ENCODE results near the gene APMAP.

Gene APMAP

DNA sequence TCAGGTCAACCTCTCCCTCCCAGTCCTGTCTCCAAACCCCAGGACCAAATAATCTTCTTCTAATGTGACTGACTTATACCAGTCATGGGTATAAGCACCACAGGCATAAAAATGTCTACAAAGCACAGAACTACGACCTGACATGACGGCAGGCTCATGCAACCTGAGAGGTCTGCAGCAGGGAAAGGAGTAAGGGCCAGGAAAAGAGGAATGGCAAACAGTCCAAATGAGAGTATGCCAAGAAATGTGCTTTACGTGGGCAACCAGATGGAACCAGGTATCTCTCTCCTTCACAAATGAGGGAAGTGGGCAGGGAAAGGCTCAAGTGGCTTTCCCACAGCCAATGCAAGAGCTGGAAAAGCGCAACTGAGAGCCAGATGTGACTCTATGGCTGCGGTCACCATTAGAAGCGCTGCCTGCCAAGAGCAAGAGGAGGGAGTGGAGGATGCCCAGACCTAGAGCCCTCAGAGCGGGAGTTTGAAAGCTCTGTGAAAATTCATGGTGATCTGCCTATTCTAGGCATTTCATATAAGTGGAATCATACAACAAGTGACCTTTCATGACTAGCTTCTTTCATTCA lies 6.0 kb downstream of the APMAP start:
- ATAC-seq: no peak

- no peak for ATAC-seq
Measured at GRCh38 chr20:24985802-24986201, 6.7 kb downstream of the APMAP start.

DNA sequence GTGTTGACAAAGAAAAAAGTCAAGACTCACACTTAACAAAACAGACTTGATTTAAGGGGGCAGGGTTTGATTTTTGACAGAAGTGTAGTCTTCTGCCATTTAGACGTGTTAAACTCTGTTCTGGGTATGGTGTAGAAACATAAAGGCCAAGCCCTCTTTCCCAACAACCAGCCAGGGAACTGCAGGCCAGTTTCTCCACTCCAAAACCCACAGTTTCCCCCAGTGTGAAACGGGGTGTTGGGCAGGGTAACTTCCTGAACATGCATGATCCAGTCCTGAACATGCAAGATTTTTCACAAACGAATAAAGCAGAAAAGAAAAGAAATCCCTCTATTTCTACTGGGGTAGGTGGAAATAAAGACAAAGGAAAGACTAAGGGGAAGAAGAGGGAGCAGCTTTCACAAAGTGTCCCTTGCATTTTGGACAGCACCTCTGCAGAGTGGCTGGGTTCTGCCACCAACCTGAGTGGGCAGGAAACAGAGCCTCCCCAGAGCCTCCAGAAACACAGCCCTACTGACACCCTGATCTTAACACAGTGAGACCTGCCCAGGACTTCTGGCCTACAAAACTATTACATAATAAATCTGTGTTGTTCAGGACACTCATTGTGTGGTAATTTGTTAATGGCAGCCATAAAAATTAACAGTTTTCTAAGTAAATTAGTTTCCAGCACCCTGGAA lies 7.5 kb downstream of the APMAP start:
- ATAC-seq: no peak

- no peak for ATAC-seq
Measured at GRCh38 chr20:24983896-24984295, 8.7 kb downstream of the APMAP start.

DNA sequence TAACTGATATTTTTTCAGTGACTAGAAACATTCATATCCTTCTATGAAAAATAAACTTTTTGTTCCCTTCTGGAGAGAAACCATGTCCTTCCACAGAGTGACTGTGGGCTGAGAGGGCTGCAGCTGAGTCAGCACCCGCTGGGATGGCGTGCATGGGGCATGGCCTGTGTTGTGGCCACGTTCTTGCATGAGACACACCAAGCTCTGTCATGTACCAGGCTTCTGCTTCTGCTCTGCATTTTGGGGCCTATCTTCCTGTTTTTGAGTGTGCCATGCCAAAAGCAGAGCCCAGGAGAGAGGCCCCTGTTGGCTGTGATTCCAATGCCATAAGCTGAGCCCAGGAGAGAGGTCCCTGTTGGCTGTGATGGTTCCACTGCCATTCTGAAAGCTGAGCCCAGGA lies 10.8 kb downstream of the APMAP start:
- no peak for ATAC-seq

- no peak for ATAC-seq
Measured at GRCh38 chr20:24981282-24981681, 11.3 kb downstream of the APMAP start.

- no peak for ATAC-seq
Measured at GRCh38 chr20:24980291-24981053, 12.1 kb downstream of the APMAP start.

GRCh38 chr20:24979036-24979960 lies 13.3 kb downstream of the APMAP start:
- no peak for ATAC-seq

DNA sequence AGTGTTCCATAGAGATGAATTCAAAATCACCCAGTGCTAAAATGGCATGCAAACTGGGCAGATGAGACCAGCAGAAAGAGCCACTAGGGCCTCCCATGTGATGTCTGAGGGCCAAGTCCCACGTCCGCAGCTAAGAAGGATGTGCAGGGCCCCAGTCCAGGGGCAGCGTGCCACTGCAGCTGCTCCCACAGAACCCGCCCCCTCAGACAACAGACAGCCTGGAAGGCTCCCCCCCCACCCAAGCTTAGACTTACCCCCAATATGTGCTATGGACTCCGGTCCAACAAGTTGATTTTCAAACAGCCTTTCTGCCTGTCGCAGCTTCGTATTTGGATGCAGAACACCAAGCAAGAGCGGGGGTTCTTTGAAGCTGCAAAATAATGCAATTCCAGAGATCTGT lies 14.0 kb downstream of the APMAP start:
- ATAC-seq: no peak

DNA sequence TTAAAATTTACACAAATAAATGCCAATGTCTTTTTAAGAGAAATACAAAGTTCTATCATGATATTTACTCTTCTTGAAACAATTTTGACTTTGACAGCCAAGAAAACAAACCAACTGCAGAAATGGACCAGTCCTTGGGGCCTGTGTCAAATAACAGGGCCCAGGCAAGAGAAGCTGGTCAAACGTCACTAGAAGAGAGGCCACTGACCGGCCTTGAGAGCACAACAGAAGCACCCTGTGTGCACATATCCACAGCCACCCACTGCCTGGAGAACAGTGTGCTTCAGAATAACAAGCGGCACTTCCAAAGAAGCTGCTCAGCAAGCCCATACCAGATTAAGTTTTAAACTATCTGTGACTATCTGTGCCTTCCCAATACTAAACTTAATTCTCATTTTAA lies 14.8 kb downstream of the APMAP start:
- ATAC-seq: no peak

DNA sequence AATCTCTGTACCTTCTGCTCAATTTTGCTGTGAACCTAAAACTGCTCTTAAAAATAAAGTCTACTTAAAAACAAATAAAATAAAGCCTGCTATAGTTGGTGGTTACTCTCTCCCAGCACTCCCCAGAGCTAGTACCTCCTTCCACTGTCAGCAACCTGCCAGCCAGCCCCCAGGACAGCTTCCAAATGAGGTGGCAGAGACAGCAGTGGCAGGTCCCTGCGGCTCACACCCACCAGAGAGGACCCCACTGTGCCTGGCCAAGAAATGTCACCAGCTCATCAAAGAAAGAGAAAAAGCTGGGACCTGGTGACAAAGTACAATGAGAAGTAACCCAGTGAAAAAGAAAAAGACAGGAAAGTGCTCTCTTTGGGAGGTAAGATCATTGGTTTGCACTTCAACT lies 15.2 kb downstream of the APMAP start:
- ATAC-seq: no peak

- ATAC-seq: no peak
Measured at GRCh38 chr20:24972341-24972740, 20.2 kb downstream of the APMAP start.

DNA sequence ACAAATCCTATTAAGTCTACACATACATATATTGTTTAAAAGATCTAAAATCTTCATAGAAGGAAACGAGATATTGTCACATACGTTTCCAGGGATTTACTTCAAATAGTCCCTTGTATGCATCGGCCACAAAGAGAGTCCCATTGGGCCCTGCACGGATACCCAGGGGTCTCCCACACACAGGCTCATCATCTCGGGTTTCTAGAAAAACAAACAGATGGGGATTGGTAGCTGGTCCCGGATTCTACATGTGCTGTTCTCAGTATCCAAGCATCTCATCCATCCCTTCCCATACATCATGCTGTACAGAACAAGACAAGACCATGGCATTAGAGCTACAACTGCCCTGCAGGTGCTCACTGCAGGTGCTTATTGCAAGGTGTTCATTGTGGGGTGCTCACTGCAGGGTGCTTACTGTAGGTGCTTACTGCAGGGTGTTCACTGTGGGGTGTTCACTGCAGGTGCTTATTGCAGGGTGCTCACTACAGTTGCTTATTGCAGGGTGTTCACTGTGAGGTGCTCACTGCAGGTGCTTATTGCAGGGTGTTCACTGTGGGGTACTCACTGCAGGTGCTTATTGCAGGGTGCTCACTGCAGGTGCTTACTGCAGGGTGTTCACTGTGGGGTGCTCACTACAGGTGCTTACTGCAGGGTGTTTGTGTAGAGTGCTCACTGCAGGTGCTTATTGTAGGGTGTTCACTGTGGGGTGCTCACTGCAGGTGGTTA lies 21.0 kb downstream of the APMAP start:
- no peak for ATAC-seq

GRCh38 chr20:24970754-24971153 lies 21.8 kb downstream of the APMAP start:
- ATAC-seq: no peak

DNA sequence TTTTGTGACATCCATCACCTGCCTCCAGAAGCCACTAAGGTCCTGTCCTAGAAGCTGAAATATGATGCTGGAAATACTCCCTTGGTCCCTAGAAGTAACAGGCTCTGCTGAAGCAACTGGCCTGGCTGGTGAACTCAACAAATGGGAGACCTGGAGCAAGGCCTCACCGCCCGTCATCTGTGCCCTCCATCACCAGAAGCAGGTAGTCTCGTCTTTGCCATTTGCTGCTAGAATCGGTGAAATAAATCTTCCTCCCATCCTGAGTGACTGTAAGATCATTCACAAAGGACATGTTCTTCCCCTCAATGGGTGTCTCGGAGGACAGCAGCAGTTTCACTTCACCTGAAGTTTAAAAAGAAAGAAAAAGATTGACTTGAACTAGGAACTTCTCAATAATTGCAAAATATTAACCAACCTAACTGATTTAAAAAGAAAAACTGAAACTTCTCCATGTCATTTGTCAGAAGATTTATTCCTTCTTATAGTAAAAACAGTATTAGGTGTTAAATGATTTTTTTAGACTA lies 22.5 kb downstream of the APMAP start:
- ATAC-seq: no peak

- ATAC-seq: no peak
Measured at GRCh38 chr20:24969186-24970029, 23.1 kb downstream of the APMAP start.

DNA sequence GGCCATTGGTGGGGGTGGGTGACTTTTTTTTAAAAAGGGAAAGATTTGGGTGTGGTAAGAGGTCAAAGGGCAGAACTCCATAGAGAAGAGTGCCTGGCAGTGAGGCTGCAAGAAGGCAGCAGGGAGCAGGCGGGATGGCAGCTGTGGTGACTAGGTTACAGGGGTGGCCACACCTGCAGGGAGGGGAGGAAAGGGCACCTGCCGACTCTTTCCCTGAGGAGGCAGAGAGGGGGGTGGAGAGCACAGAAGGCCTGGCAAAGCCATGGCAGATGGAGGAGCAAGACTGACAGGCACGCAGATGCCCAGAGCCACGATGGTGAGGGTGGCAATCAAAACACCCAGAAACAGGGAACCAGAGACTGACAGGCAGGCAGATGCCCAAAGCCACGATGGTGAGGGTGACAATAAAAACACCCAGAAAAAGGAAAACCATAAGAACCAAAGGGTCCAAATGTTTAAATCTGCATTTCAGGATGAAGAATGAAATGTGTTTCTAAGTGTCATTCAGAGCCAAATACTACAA lies 24.2 kb downstream of the APMAP start:
- ATAC-seq: no peak

DNA sequence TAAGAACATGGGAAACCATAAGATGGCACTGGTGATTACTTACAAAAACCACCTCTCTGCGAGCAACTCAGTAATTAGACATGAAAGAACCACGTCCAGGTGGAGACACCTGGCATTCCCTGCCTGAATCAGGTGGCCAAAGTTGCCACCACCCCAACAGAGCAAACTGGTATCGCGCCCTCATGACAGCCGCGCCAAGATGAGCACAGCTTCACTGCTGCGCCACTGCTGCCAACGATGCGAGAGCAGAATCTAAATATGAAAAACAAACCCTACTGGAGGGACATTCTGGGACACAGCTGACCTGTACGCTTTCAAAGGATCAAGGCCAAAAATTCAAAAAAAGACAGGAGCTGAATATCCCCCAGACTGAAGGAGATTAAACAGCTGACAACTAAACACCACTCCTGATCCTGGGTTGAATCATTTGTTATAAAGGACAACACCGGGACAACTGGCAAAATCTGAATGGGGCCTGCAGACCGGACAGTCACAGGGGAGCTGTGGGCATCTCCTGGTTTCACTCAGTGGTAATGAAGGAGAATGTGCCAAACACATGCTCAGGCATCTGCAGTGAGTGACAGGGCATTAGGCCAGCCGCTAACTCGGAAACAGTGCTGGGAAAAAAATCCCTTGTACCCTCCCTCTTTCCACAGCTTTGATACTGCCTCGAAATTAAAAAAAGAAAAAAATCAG lies 26.1 kb downstream of the APMAP start:
- no peak for ATAC-seq

GRCh38 chr20:24965065-24965919 lies 27.3 kb downstream of the APMAP start:
- ATAC-seq: no peak
